HCT116 (cell line): ENCODE data around the gene TBKBP1.

Experiments used
- CEBPB ChIP-seq: IDR thresholded peaks from 2 replicates; pipeline ENCODE4 v1.6.1; 2012; ENCODE audit warnings: low read depth
- CTCF ChIP-seq, 3 experiments: fragments of 200-600 bp in 1 of 3; sonication (generic) in 1 of 3; IDR thresholded peaks in 2 of 3; conservative IDR thresholded peaks in 1 of 3; 2 replicates each; pipeline ENCODE4 v1.5.1; 2012 to 2017; ENCODE audit warnings: low read depth in 2 of 3, low read length in 2 of 3, antibody characterized with exemption in 1 of 3, borderline replicate concordance in 1 of 3, control low read depth in 1 of 3, mild to moderate bottlenecking in 1 of 3, mixed read lengths in 1 of 3, mixed run types in 1 of 3, moderate library complexity in 1 of 3; ENCODE audit not compliant: insufficient read depth in 1 of 3
- ELF1 ChIP-seq: IDR thresholded peaks from 2 replicates; pipeline ENCODE4 v1.6.1; 2012; ENCODE audit warnings: low read depth, borderline replicate concordance
- EZH2 ChIP-seq: fragments of 200-600 bp; sonication (generic); IDR thresholded peaks from 2 replicates; pipeline ENCODE4 v1.6.1; 2017; ENCODE audit warnings: antibody characterized with exemption, mixed run types
- JUND ChIP-seq: IDR thresholded peaks from 2 replicates; pipeline ENCODE4 v1.6.1; 2012
- POLR2A ChIP-seq: IDR thresholded peaks from 2 replicates; pipeline ENCODE4 v1.7.0; 2011; ENCODE audit warnings: borderline replicate concordance; ENCODE audit not compliant: insufficient read depth, insufficient read length; ENCODE audit errors: extremely low read depth
- POLR2AphosphoS5 ChIP-seq: IDR thresholded peaks from 2 replicates; pipeline ENCODE4 v1.6.1; 2011; ENCODE audit warnings: mild to moderate bottlenecking, low read depth, low read length, moderate library complexity
- RAD21 ChIP-seq: IDR thresholded peaks from 2 replicates; pipeline ENCODE4 v1.6.1; 2012; ENCODE audit warnings: low read depth, mild to moderate bottlenecking
- REST ChIP-seq: IDR thresholded peaks from 2 replicates; pipeline ENCODE4 v1.6.1; 2012; ENCODE audit warnings: low read depth
- SIN3A ChIP-seq: IDR thresholded peaks from 2 replicates; pipeline ENCODE4 v1.6.1; 2012; ENCODE audit warnings: low read depth
- SP1 ChIP-seq: IDR thresholded peaks from 2 replicates; pipeline ENCODE4 v1.6.1; 2012; ENCODE audit warnings: low read depth
- SRF ChIP-seq: IDR thresholded peaks from 2 replicates; pipeline ENCODE4 v1.6.1; 2012; ENCODE audit warnings: low read depth
- TCF7L2 ChIP-seq: IDR thresholded peaks from 2 replicates; pipeline ENCODE4 v1.7.0; 2011; ENCODE audit warnings: borderline replicate concordance, inconsistent platforms; ENCODE audit not compliant: insufficient read depth, insufficient read length; ENCODE audit errors: extremely low read depth
- ZNF274 ChIP-seq: fragments of 200-500 bp; sonication (Bioruptor generic); IDR thresholded peaks from 2 replicates; pipeline ENCODE4 v1.6.1; 2014; ENCODE audit warnings: mild to moderate bottlenecking, low read depth, low read length, inconsistent platforms

DNA sequence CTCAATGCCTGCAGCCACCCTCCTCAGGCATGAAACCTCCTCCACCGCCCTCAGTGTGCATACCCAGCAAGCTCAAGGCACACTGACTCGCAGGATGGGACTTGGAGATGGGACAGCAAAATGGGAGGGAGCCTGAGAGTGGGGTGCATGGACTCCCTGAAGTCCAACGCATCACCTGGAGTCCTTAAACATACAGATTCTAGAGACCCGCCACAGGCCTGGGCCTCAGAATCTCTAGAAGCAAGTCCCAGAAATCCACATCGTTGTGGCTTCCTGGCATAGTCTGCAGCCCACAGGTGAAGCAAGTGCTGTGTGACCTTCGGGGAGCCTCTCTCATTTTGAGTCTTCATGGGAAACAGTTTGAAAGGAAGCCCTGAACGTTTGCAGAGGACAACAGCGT, 35.5 kb downstream of the TBKBP1 start:
- TF ChIP-seq CTCF (IDR thresholded peaks at IDR 0.05 in 2 of 3, conservative IDR thresholded peaks at IDR 0.05 in 1 of 3; ENCODE audit: borderline replicate concordance in 1 of 3, insufficient read depth in 1 of 3, low read depth in 2 of 3, low read length in 2 of 3) (no peak), ELF1 (no peak), REST (no peak), EZH2 (no peak), RAD21 (no peak), POLR2A (no peak), SIN3A (no peak), POLR2AphosphoS5 (no peak), CEBPB (no peak), ZNF274 (no peak), TCF7L2 (no peak), JUND (no peak), SP1 (no peak), SRF (no peak)
